CMK (cell line): ENCODE measurements around the gene HAP1.
"Not testable (repeated sequence)": the region's sequence is repeated elsewhere in the genome, so short reads cannot be mapped to it uniquely, and the experiment has no call there.

Experiments used
- DNase-seq: peaks from one replicate; pipeline ENCODE4 v3.0.0-alpha.2; 2010; ENCODE audit warnings: low read depth

Gene HAP1, protein sequence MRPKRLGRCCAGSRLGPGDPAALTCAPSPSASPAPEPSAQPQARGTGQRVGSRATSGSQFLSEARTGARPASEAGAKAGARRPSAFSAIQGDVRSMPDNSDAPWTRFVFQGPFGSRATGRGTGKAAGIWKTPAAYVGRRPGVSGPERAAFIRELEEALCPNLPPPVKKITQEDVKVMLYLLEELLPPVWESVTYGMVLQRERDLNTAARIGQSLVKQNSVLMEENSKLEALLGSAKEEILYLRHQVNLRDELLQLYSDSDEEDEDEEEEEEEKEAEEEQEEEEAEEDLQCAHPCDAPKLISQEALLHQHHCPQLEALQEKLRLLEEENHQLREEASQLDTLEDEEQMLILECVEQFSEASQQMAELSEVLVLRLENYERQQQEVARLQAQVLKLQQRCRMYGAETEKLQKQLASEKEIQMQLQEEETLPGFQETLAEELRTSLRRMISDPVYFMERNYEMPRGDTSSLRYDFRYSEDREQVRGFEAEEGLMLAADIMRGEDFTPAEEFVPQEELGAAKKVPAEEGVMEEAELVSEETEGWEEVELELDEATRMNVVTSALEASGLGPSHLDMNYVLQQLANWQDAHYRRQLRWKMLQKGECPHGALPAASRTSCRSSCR

DNA sequence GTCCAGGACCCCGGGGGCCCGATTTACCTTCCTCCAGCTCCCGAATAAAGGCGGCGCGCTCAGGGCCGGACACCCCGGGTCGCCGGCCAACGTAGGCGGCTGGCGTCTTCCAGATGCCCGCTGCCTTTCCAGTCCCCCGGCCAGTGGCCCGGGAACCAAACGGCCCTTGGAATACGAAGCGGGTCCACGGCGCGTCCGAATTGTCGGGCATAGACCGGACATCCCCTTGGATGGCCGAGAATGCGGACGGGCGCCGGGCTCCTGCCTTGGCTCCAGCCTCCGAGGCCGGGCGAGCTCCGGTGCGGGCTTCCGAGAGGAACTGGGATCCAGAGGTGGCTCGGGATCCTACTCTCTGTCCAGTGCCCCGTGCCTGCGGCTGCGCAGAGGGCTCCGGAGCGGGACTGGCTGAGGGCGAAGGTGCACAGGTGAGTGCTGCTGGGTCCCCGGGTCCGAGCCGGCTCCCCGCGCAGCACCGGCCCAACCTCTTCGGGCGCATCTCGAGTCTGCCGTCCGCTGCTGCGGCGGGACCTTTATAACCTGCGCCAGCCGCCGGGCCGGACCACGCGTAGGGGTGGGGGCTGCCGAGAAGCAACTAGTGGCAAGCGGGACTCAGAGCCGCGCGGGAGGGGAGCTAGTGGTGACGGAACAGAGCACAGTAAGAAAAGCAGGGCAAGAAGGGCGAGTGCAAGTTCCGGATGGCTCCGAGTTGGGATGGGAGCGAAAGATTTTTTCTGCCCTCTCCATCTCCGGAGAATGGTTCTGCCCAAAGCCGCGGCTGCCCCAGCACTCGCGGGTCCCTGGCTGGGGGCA is at the start of gene HAP1:
HAP1 (minus strand) TSS at position 505 of the 810 bp plus-strand sequence; CDS start at position 496, 9 bp downstream.
- DNase-seq = no peak

DNA sequence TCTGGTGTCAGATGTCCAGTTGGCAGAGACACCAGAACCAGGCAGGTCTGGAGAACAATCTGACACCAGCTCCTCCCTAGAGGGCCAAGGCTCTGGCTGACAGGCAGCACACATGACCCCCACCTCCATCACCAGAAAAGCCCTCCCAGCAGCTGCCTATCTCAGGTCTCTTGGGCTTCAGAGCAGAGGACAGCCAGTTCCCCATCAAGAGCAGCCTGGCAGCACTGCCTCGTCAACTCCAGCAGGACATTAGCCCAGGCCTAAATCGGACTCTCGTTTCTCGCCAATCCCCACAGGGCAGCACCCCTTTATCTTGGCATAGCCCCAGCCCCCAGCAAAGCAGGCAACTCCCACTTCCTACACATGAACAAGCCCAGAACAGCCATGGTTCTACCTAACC is 47.7 kb upstream of the HAP1 start:
- DNase-seq = no peak

DNA sequence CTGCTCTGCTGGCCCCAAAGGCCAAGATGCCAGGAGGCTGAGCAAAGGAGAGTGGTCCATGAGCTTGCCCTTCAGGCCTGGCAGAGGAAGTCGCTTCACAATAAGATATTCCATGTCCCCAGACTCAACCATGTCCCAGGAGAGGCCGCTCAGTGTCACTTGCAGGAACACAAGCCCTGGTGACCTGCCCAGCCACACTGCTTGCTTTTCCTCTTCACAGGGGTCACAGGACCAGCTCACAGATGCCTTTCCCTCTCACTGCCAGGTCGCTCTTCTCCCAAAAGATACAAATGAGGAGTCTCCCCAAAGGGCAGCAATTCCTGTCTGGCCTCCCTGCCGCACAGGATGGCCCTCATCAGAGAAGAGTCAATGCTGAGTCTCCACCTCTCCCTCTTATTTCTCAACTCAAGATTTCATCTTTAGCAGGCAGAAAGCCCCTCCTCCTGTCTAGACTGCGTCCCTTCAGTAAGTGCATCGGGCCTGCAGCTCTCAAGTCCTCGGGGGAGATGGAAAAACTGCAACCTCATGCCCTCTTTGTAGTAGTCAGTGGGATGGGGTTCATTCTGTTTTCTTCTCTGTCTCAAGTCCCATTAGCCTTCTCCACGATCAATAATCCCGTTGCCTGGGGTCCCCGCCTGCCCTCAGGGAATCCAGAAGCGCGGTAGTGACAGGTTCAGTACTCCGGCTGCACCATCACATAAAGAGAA is 47.1 kb upstream of the HAP1 start:
- no peak for DNase-seq

DNA sequence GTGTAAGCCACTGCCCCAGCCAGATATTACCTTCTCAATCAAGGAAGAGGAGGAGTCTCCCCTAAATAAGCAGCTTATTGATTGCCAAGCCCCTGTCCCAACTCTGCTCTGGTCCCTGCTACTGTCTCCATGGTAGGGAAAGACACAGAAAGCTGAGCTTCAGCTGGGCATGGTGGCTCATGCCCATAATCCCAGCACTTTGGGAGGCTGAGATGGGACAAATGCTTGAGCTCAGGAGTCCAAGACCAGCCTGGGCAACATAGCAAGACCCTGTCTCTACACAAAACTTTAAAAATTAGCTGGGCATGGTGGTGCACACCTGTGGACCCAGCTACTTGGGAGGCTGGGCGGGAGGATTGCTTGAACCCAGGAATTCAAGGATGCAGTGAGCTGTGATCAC is 45.5 kb upstream of the HAP1 start:
- DNase-seq = no peak

DNA sequence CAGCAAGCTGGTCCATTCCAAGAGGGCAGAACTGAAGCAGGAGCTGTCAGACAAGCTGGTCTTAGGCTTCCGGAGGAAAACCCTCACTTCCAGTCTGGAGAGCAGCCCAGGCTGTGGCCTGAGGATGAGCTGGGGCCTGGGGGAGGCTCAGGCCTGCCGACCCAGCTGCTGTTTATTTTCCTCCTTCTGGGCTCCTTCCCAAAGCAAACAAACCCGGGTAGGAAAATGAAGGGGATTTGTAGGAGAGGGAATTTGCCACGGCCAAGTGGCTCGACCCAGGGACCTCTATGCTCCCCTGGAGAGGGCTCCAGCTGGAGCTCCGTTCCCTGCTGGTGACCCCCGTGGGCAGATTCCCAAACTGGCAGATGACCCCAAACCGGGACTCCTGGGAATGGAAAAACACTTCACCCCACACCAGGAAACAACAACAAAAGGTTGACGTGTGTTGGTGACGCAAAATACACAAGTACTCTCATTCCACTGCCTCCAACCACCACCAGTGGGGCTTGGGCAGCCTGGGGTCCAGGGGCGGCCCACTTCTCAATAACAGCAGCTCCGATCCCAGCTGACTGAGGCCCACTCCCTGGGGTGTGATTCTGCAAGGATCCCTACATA is 43.2 kb upstream of the HAP1 start:
- no peak for DNase-seq

DNA sequence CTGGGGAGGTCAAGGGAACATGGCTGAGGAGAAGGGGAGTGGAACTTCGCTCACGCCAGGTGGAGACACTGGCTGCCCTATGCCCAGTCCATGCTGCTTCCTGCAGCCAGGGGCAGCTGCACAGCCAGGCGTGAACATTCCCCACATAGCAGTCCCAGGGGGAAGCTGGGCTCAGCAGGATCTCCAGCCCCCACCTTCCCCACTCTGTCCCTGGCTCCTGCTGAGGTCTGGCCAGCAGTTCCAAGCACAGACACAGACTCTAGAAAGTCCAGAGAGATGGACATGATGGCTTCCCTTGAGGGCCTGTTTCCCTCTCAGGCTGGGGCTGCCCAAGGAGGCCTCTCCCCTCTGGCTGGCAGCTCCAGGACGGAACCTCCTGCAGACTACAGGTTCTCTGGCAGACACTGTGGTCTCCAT is 42.7 kb upstream of the HAP1 start:
- DNase-seq = no peak

DNA sequence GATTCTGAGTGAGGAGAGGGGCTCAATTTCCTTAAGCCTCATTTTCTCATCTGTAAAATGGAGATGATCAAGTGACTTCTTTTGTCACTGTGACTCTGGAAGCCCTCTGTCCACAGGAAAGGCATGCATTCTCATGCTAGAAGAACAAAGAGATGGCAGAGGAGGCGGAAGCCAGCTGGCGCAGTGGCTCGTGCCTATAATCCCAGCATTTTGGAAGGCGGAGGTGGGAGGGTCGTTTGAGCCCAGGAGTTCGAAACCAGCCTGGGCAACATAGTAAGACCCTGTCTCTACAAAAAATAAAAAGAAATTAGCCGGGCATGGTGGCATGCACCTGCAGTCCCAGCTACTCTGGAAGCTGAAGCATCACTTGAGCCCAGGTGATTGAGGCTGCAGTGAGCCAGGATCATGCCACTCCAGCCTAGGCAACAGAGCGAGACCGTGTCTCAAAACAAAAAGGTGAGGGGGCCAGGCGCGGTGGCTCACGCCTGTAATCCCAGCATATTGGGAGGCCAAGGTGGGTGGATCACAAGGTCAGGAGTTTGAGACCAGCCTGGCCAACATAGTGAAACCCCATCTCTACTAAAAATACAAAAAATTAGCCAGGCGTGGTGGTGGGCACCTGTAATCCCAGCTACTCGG is 41.9 kb upstream of the HAP1 start:
- DNase-seq = not testable (repeated sequence)

DNA sequence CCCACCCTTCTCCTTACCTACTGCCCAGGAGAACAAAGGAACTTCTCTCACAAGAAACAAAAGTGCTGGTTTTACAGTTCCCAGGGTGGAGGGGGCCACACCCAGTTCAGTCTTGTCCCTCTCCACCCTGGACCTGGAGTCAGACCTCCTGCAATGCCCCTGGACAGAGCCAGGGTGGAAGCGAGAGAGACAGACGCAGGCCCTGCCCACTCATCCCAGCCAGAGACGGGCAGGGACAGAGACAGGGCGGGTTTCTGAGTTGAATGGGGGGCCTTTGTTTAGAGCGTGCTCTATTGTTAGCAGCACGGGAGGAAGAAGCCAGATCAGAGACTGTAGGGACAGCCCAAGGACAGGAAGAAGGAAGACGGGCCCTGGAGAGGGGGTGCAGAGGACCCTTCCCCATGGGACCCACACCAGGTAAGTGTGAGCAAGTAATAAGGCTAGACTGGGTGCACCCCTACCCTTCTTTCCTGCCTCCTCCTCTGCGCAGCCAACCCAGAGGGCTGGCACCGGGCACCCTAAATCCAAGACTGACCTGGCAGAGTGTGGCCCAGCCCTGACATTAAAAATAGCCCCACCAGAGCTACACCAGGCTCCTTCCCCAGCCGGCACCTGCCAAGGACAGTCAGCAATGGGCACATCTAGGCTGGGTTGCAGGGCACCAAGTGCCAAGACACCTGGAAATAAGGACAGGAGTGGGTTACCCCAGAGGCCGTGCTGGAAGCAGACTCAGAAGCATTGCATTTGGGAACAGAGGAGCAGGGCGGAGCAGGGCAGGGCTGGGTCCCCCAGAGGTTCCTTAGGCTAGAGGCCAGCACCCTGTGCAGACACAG is 41.2 kb upstream of the HAP1 start:
- no peak for DNase-seq

DNA sequence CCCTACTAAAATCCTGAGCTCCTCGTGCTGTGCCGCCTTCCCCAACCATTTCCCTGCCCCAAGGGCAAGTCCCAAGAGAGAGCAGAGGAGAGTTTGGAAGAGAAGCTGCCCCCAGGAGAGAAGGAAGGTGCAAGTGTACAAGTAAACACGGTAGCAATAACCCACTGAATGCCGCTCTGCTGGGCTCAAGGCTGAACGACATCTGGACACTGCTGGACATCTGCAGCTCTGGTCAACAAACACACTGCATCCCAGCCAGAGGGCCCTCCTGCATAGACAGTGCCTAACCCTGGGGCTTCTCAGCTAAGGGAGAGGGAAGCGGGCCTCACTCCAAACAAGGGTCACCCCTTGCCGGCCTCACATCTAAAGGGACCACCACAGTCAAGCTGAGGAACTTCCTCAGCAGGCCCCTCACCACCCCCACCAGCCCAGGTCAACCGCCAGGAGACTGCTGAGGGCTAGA is 39.3 kb upstream of the HAP1 start:
- no peak for DNase-seq

DNA sequence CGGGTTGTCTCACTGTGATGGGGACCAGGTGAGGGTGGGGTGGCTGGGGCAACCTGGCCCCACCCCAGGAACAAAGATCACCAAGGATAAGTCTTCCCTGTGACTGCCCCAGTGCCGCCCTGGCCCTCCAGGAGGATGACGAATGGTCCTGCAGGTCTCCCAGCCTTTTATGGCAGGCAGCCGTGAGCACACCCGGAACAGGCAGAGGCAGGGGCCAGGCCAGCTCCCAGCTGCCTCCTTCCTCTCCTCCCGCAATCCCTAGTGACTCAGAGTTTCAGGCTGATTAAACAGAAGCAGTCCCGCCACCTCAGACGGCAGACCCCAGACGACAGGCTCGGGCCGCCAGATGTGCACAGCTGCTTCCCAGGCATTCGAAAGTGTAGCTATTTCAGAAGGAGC is 38.7 kb upstream of the HAP1 start:
- no peak for DNase-seq

DNA sequence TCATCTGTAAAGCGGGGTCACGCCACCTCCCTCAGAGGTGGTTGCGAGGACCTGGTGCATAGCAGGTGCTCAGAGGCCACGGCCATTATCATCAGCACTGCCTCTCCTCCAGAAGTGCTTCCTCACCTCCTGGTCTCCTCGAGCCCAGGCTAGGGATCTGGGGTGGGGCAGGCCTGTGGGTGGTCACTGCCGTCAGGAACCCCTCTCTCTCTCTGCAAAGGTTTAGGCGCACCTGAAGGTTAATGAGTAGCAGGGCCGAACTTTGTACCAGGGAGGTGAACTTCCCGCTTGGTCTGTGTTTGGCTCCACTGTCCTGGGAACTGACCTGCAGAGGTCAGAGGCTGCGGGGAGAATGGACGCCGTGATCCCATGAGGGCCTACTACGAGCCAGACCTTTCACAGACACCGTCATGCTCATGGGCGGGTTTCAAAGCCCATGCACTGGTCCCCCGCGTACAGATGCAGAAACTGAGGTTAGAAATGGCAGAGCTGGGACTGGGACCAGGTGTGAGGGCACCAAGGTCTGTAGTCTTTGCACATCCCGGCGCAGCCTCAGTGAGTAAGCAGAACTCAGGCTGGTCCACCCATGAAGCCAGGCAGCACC is 38.2 kb upstream of the HAP1 start:
- DNase-seq = no peak

DNA sequence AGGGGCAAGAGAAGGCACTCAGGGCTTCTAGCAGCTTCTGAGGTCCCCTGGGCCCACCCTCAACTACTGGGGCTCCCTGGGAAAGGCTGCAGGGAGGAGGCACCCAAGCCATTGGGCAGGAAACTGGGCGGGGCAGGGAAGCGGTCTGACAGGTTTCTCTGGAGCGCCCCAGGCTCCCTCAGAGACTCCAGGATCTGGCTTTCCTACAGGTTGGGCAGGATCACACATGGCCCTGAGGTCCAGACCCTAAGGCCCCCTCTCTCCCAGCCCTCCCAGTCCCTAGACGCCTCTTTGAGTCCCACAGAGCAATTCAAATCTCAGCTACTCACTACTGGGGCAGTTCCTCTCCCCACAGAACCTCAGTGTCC is 37.8 kb upstream of the HAP1 start:
- no peak for DNase-seq

DNA sequence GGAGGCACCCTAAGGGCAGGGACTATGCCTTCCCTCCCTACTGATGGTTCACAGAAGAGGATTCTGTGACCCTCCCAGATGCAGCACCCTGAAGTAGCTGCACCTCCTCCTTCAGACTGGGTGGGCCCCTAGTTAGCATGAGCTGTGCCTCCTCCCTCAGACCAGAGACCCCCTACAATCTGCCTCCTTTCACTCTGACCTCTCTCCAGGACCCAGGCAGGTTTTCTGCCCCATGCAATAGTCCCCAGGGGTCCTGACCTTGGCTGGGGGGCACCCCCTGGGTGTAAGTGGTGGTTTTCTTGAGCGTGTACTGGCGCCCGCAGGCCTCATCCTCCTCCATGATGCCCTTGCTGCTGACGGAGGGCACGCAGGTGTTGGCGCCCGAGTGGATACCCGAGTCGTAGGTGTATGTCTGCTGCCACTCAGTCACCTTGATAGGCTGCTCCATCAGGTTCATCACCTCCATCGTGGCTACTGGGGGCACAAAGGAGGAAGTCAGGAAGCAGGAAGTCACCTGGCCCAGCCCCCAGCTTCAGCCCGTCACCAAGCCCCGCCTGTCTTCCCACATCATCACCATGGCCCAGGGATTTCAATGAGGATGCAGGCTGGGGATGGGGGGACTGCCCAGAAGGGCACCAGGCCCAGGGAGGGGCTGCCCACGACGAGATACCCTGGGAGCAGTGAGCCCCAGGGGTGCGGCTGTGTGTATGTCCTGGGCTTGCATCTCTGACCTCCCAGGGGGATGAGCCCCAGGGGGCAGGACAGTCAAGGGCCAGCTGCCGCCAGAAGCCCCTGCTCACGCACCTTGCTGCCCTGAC is 37.2 kb upstream of the HAP1 start:
- DNase-seq = no peak

DNA sequence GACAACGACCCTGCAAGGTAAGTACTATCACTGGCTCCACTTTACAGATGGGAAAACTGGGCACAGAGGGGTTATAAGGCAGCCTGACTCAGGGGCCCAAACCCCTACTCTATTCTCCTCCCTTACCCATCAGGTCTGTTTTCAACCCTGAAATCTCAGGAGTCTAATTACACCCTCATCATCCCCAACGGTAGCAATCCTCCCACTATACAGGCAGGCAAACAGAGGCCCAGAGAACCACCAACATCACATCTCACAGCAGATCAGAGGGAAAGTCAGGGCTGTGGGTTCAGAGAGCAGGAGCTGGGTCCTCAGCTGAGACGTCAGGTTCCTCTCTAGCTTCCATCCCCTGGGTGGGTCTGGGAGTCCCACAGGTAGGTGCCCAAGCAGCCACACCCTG is 35.5 kb upstream of the HAP1 start:
- DNase-seq = no peak

DNA sequence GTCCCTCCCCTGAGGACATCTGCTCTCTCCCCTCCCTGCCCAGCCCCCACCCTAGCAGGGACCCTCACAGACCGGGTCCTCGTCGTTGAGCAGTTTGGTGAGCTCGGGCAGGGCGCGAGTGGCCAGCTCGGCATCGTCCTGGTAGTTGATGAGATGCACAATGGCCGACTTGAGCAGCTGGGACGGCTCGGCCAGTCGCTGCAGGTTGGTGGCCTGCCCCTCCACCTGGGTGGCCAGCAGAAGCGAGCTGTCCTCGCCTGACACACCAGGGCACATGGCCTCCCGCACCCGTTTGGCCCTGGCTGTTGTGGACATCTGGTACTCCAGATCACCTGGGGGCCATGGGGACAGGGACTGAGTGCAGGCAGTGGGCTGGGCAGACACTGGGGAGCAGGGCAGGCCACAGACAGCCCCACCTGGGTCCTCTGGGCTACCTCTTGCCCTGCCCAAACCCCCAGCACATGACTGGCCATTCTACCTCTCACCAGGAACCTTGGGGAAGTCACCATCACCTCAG is 35.0 kb upstream of the HAP1 start:
- no peak for DNase-seq

DNA sequence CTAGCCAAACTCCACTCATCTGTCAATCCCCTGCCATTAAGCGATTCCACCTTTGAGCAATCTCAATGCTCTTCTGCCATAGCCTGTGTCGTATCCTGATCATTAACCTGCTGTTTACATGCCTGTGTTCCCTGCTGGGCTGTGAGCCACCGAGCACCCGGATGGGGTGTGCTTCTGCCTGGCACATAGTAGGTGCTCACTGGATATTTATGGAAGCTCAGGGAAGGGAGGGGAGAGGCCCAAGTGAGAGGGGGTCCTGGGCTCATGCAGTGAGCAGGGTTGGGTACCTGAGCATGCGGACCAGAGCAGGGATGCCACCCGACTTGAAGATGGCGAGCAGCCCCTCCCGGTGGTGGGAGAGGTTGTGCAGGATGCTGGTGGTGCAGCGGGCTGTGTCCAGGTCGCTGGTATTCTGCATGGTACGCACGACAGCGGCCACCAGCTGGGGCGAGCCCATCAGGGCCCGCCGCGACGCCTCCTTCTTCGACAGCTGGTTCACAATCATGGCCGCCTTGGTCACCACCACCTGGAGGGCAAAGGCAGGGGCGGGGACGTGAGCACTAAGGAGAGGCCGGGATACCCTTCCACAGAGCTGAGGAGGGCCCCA is 34.3 kb upstream of the HAP1 start:
- no peak for DNase-seq

DNA sequence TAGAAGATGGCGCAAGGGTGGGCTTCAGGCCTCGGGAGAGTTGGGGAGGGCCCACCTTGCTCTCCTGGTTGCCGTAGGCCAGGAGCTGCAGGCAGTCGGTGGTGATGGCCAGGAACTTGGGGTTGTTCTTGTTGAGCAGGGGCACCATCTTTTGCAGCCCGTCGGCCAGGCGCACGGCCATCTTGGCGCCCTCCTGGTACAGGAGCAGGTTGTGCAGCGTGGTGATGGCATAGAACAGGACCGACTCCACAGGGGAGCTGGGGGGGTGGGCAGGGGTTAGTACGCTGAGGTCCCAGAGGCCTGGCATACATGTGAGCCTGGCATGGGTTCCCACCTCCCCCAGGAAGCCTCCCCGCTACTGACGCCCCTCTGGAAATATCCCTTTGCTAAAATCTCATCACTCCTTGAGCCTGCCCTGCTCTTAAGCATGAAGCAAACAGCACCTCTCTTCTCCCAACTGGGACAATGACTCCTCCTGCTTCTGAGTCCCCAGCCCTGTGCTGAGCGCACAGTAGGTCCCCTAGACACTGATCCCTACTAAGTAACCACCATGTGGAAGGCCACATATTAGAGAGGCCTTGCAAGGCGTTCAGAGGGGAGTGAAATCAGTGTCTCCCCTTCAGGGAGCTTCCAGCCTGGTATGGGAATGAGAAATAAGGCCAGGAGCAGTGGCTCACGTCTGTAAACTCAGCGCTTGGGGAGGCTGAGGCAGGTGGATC is 33.0 kb upstream of the HAP1 start:
- DNase-seq = no peak

DNA sequence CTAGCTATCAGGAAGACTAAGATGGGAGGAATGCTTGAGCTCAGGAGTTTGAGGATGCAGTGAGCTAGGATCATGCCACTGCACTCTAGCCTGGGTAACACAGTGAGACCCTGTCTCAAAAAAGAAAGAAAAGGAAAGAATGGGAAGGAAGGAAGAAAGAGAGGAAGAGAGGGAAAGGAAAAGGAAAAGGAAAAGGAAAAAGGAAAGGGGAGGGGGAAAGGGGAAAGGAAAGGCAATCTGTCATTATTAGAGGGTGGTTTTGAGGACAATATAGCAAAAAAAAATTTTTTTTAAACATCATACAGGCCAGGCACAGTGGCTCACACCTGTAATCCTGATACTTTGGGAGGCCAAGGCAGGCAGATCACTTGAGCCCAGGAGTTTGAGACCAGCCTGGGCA is 31.7 kb upstream of the HAP1 start:
- DNase-seq = no peak
